ENCODE measurements around the gene SLC22A5. TPM values are rescaled to one million over a fixed set of nuclear protein-coding genes. Genes with fewer than 3 reads are reported as not detected.

The SLC22A5 gene
- total and polyA plus RNA-seq, 9 of the 15 experiments (the other 6 are each of a cell fraction or from before 2014, with no cell fraction given), result 3.0 to 16.6 (median 8.3) TPM

- DNase-seq (ENCODE audit: extremely low read depth in 1 of 4, low spot score in 3 of 4) (no peak), FAIRE-seq (no peak), ATAC-seq (no peak)
- no peaks in the 10 kb centered on the region for H4K20me1 ChIP-seq (replicated peaks; ENCODE audit: control insufficient read depth, insufficient read depth, low read length)
- ChIA-PET CTCF (ENCODE audit: low intra/inter-chr PET ratio) (no interaction called here), POLR2A (interaction anchor here (0.7 to 4.0 kb wide), 5 partner anchors 9 to 71 kb away, joined by 3 to 26 read pairs (median 5); no protein-coding TSS in a partner anchor)
- H3K9me3 ChIP-seq (replicated peaks; ENCODE audit: control insufficient read depth, insufficient read depth, low read depth, low read length), result no peaks in the 10 kb centered on the region
- in situ Hi-C loops (cut with MboI), result no loop called here
- H3K4me3 ChIP-seq, result no peak overlapping the region
- H2AFZ ChIP-seq (ENCODE audit: low read depth, low read length), result no peak overlapping the region
- H3K79me2 ChIP-seq (ENCODE audit: control insufficient read depth, insufficient read depth, low read length), result no peaks in the 10 kb centered on the region
- peaks cover 48 to 59% of the 10 kb centered on the region in 2 experiments for H3K4me1 ChIP-seq (replicated peaks in 1 of 2; ENCODE audit: control insufficient read depth in 2 of 2, insufficient read depth in 2 of 2, low read length in 2 of 2)
- peak overlapping the region in 1 of 2 experiments; percentile 40; a peak in 1 of 4 replicates for H3K9ac ChIP-seq (ENCODE audit: insufficient read depth in 1 of 2, low read depth in 2 of 2, low read length in 2 of 2)
- H3K27me3 ChIP-seq (ENCODE audit: control insufficient read depth in 2 of 2, insufficient read depth in 2 of 2, low read length in 2 of 2), result no peaks in the 10 kb centered on the region
- H3K36me3 ChIP-seq (ENCODE audit: control insufficient read depth, insufficient read depth, low read length), result no peaks in the 10 kb centered on the region
- no peak overlapping the region for H3K27ac ChIP-seq (ENCODE audit: extremely low read depth, low read depth, low read length)
- no peak overlapping the region for H3K4me2 ChIP-seq (ENCODE audit: insufficient read depth, low read length)
- BruUV-seq (replicated peaks), result no TSS peak
- intact Hi-C loops (cut with micrococcal nuclease), result no loop called here
- peaks cover 7% of the 10 kb centered on the region for H3K9me1 ChIP-seq (ENCODE audit: control insufficient read depth, insufficient read depth, low read length)
- TF ChIP-seq ZNF77 (CRISPR knock-in tag; IDR thresholded peaks at IDR 0.05) (no peak), FOXO4 (CRISPR knock-in tag; IDR thresholded peaks at IDR 0.05) (no peak), ZNF780A (CRISPR knock-in tag; IDR thresholded peaks at IDR 0.05) (no peak), PBX2 (CRISPR knock-in tag; IDR thresholded peaks at IDR 0.05; ENCODE audit: low read depth) (no peak), PBX2 (tag; conservative IDR thresholded peaks at IDR 0.05; ENCODE audit: low read depth) (0 out of 2 replicates have a peak, but pooled peaks have one; percentile 12), THRB (CRISPR knock-in tag; conservative IDR thresholded peaks at IDR 0.05) (no peak), U2AF1 (optimal IDR thresholded peaks at IDR 0.05; ENCODE audit: low read depth, low read length) (no peak), RREB1 (CRISPR knock-in tag; IDR thresholded peaks at IDR 0.05) (no peak), SUPT5H (IDR thresholded peaks at IDR 0.05) (no peak), ZNF274 (IDR thresholded peaks at IDR 0.05; ENCODE audit: borderline replicate concordance, low read depth, low read length) (no peak), MEIS2 (IDR thresholded peaks at IDR 0.05; ENCODE audit: partially characterized antibody) (peak; percentile 73), NCOR1 (IDR thresholded peaks at IDR 0.05) (no peak), NR2C1 (IDR thresholded peaks at IDR 0.05) (no peak), NR2C1 (tag; IDR thresholded peaks at IDR 0.05) (no peak)
These were observed 58.6 kb downstream of the SLC22A5 start for GRCh38 chr5:132428147-132428482.
